Transverse colon (tissue), 3 donors: ENCODE data around the gene ARIH1.

Experiments
- CTCF ChIP-seq, 5 experiments: fragments of 200-600 bp in 3 of 5; fragments of 450-650 bp in 2 of 5; sonication (generic) in 3 of 5; IDR thresholded peaks; 1 replicate in 2 of 5; 2 replicates in 3 of 5; pipeline ENCODE4 v1.5.1; 2016 to 2017; ENCODE audit warnings: antibody characterized with exemption in 5 of 5, inconsistent platforms in 3 of 5, mild to moderate bottlenecking in 2 of 5, moderate library complexity in 1 of 5
- POLR2A ChIP-seq: fragments of 450-650 bp; IDR thresholded peaks from one replicate; pipeline ENCODE4 v1.6.1; 2016; ENCODE audit warnings: antibody characterized with exemption, mild to moderate bottlenecking, moderate library complexity

- TF ChIP-seq CTCF (IDR thresholded peaks at IDR 0.05) (no peak), POLR2A (no peak)
Measured at GRCh38 chr15:72554471-72555425, 80.6 kb downstream of the ARIH1 start.
